Stimulated activated CD4-positive, alpha-beta T cell treated with anti-CD3 and anti-CD28 coated beads, Interleukin-4, amount 100 ng/mL, for 48 hours (primary cell): ENCODE measurements around the gene FATE1.
A peak's percentile ranks its signal among the peaks of the same experiment; 100 is the strongest.

ENCODE experiments used
- DNase-seq, 2 donors: peaks; one replicate each; pipeline ENCODE4 v3.0.0-alpha.2; 2020; ENCODE audit warnings: low read depth in 2 of 2

The FATE1 gene

GRCh38 chrX:151742311-151742710, 26.5 kb downstream of the FATE1 start:
- no peak for DNase-seq

GRCh38 chrX:151743651-151744470, 28.0 kb downstream of the FATE1 start:
- no peak for DNase-seq

- DNase-seq = no peak
Observed at GRCh38 chrX:151745651-151746050, 29.8 kb downstream of the FATE1 start.

GRCh38 chrX:151746502-151746901, 30.7 kb downstream of the FATE1 start:
- no peak for DNase-seq

GRCh38 chrX:151750511-151750910, 34.7 kb downstream of the FATE1 start:
- no peak for DNase-seq

- no peak for DNase-seq
Observed at GRCh38 chrX:151752847-151753246, 37.0 kb downstream of the FATE1 start.

- peak in 1 of 2 donors; percentile 0 for DNase-seq
Observed at GRCh38 chrX:151753313-151754046, 37.6 kb downstream of the FATE1 start.

- DNase-seq = no peak
Observed at GRCh38 chrX:151754047-151754429, 38.2 kb downstream of the FATE1 start.

- no peak for DNase-seq
Observed at GRCh38 chrX:151754641-151755215, 38.9 kb downstream of the FATE1 start.

- no peak for DNase-seq
Observed at GRCh38 chrX:151759041-151759708, 43.3 kb downstream of the FATE1 start.

- no peak for DNase-seq
Observed at GRCh38 chrX:151762802-151763201, 47.0 kb downstream of the FATE1 start.

- DNase-seq = no peak
Observed at GRCh38 chrX:151763711-151764110, 47.9 kb downstream of the FATE1 start.

- no peak for DNase-seq
Observed at GRCh38 chrX:151765026-151765425, 49.2 kb downstream of the FATE1 start.

GRCh38 chrX:151771726-151772125, 55.9 kb downstream of the FATE1 start:
- no peak for DNase-seq
